Measurements from ENCODE around the gene BMP8A.

Gene BMP8A

DNA sequence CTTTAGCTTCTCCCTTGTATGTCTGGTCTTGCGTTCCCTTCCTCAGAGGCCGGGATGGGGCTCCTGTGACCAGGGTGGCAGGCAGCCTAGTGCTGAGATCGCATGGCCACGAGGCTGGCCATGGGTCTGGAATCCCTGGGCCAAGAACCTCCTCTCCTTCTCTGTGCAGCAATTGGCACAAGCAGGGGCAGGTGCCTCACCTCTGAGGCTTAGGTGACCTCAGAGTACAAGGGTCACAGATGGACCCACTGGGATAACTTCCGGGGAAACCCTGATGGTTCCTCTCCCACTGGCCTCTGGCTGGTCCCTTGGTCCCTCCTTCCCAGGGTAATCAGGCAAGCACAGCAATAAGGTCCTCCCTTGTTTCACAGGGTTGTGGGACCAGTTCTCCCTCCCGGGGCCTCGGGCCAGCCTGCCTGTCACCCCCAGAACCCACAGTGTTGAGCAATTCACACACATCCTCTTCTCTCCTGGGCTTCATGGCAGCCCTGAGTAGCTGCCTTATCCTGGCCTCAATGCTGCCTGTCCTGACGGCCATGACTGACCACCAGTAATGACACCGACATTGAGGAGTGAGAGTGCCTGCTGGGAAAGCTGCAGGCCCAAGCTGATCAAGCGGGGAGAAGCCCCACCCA lies 38.6 kb downstream of the BMP8A start:
- no peak for DNase-seq

DNA sequence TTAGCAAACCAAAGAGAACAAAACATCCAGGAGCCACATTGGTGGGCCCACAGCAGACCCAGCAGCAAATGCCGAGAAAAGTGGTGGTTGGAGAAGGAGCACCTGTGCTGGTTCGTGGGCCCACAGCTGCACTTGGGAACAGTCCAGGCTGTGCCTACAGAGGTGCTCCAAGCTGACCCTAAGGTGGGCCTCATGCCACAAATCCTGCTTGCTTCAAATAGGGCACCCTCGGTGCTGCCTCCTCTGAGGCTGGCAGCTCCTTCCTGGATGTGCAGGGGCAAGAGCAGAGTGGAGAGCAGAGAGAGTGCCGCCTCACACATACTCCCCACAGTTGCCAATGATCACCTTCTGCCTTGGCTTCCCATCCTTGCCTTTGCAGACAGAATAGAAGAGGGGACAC lies 40.1 kb downstream of the BMP8A start:
- DNase-seq = no peak

DNA sequence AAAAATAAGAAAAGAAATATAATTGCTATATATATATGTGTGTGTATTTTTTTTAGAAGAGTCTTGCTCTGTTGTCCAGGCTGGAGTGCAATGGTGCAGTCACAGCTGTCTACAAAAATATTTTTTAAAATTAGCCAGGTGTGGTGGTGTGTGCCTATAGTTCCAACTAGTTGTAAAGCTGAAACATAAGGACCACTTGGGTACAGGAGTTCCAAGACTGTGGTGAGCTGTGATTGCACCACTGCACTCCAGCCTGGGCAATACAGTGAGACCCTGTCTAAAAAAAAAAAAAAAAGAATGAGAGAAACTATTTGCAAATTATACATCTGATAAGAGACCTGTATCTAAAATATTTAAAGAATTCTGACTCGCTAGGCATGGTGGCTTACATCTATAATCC lies 42.0 kb downstream of the BMP8A start:
- DNase-seq = no peak

DNA sequence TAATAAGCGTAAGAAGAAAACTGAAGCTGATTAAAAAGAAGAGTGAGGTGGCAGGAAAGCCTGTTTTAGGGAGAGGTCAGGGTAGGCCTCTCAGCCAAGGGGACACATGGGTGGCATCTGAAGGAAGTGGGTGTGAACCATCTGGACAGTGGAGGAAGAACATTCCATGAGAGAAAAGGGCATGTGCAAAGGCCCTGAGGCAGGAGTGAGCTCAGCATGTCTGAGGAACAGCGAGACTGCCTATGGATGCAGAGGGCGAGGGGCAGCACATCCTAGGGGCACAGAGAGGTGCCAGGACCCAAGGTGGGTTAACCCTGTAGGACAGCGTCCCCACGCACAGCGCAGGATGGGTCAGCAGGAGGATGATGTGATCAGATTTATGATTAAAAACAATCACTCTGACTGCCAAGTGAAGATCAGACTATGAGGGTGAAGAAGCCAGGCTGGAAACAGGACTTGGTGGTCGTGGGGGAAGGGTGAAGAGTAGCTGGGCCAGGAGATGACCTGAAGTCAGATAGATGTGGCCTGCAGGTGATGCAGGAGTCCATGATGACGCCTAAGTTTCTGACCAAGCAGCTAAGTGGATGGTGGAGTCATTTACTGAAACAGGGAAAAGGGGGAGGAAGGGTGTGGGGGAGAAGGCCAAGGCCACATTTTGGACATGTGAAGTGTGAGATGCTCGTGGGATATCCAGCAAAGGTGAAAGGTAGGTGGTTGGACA lies 47.3 kb downstream of the BMP8A start:
- no peak for DNase-seq

DNA sequence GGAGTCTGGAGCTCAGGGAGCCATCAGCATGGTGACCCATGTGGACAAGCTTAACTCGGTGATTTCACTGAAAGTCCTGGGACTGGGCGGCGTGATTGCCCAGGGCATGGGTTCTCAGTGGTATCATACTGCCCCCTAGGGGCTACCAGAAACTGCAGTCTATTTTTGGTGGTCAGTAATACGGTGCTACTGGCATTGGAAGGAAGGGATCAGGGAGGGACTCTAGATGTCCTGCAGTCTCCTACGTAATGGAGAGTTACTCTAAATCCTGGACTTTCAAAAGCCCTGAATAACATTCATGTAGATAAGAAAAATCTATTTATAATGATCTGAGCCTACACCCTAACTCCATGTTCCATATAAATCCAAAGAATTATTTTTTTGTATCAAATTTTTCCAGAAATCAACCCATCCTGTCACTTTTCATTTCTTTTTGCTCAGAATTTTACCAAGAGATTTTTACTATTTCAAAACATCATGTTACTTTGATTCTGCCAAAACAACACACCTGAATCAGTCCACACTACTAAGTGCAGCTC lies 47.9 kb downstream of the BMP8A start:
- DNase-seq = peak; percentile 42 to 69 (median 44)

DNA sequence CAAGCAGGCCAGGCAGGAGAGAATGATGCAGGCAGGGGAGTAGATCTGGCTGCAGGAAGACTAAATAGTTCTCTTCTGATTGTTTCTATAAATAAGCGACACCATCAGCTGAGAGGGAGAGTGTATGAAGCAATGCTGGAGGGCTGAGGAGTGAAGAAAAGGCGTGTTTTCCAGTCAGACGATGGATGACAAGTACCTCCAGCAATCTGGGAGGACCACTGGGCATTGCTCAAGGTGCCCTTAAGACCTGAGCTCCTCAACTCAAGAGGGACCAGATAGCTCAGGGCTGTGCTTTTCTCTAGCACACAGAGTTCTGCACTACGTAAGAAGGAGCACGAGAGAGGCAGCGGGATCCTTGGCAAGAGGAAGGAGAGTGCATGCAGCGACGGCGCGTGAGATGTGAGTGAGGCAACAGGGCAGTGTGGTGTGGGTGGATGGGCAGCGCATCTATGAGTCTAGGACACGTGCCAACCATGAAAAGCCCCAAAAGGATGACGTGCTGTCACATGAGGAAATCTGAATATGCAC lies 49.1 kb downstream of the BMP8A start:
- no peak for DNase-seq

DNA sequence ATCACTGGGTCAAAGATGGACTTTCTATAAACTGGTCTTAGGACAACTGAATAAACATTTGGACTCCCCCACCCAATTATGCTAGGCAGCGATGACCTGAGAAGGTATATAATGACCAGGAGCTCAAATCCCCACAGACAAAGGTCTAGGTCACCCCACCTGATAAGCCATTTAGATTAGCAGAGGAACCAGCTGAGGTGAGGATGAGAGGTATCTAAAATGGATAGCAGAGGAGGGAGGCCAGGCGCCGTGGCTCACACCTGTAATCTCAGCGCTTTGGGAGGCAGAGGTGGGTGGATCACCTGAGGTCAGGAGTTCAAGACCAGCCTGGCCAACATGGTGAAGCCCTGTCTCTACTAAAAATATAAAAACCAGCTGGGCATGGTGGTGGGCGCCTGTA lies 51.5 kb downstream of the BMP8A start:
- DNase-seq = no peak

DNA sequence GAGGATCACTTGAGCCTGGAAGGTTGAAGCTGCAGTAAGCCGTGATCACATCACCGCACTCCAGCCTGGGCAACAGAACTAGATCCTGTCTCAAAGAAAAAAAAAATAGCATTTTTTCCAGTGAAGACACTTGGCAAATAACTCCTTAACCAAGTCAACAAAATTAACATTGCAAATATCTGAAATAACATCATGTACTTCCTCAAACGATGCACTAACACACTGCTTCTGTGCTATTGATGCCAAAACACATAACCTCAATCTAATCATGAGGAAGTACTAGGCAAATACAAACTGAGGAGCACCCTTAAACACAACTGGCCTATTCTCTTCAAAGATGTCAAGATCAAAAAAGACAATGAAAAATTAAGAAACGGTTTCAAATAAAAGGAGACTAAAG lies 52.9 kb downstream of the BMP8A start:
- no peak for DNase-seq

DNA sequence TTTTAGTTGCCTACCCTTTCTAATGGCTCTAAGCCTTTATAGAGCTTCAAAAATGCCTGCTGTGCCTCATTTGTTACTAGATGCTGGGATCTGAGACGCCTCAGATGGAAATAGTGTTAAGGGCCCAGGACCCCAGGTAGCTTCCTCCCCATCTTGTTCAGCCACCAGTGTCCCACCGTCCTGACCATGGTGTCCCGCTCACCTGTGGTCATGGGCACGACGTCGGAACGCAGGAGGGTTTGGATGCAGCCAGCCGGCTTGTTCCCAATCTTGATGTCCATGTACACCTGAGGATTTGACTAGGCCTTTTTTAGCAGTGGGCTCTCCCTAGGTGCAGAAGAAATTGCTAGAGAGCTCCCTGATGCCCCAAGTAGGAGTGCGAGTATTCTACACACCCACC lies 54.1 kb downstream of the BMP8A start:
- no peak for DNase-seq

DNA sequence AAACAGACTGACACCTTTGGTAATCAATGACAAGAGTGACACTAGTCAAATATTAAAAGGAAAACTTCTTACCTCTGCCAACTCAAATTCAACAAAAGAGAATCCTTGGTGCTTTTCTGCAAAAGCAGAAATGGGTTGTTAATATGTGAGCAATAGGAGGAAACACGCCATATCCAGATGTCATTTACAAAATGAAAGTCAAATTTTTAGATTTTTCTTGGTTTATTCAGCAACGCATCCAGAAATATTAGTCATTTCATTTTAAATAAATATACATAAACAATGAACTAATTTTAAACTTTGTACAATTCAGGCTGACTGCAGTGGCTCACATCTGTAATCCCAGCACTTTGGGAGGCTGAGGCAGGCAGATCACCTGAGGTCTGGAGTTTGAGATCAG lies 62.8 kb downstream of the BMP8A start:
- no peak for DNase-seq

DNA sequence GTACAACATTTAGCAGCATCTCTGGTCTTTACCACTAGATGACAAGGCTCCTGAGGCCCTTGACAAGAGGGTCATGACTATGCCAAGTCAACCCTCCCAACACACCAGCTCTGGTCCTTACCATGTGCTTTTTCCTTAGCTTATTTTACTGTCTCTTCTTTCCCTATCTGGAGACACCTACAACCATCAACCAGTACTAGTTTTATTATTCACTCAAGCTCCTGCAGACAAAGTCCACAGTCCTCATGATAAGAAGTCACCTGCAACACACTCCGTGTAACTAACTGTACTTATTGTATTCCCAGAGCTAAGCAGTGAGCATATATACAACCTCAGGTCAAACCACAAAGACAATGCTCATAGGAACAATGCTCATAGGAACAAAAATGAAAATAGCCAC lies 69.8 kb downstream of the BMP8A start:
- no peak for DNase-seq

DNA sequence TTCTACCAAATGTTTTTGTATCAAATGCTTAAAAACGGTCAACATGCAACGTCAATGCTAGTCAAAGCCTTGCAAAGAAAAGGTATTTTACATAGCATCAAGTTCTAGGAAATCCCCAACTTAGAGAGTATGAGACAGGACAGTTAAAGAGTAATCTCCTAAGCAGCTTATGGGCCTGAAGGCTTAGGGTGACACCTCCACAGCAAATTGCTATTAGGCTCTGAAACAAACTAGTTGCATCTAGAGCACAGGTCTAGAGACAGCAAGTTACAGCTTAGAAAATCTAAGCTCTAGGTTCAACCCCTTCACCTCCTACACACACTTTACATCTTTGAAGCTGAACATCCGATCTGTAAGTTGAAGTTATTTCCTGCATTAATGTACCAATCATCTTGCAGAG lies 71.5 kb downstream of the BMP8A start:
- DNase-seq = no peak

DNA sequence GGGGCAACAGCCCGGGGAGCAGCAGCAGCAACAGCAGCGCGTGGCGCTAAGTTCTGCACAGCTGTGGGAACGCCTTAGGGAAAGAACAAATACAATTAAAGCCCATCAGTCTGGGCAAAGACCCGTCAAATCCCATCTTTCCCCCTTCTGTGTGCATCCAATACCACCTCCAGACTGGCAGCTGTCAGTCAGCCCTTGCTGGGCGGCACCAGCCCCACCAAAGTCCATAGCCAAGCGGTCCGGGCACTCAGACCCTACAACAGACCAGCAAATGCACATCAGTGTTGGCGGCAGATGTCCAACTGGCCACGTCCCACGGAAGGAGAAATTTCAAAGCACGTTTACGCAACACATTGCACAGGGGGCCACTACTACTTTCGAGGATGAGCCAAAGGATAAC lies 72.2 kb downstream of the BMP8A start:
- no peak for DNase-seq

DNA sequence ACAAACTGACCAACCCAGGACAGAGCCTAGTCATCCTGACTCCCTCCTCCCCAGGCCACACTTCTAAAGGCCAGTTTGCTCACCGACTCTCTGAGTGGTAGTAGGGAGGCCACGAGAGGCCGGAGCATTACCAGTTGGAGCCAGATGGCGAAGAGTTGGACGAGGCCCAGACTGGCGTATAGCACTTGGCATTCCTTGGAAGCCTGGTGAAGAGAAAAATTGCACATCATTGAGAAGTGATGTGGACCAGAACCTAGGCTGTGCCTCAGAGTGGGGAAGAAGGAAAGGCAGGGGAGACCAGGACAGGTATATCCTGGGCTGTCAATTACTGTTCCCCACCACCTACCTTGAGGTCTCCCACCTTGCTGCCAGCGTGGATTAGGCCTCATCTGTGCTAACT lies 72.9 kb downstream of the BMP8A start:
- no peak for DNase-seq

DNA sequence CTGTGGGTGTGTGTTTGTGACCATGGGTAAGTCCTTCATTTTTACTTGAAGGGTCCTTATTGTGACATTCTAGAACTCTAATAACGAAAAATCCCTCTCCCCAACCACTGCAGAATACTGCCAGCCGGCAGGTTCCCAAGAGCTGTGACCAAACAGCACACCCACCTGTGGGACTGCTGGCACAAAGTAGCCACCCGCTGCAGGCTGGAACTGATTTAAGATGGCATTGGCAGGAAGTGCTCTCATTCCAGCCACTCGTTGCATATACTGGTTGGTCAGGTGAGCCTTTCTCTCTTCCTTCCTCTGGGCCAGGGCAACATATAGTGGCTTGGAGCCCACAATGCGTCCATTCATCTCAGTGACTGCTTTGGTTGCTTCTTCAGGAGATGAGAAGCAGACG lies 73.5 kb downstream of the BMP8A start:
- DNase-seq = no peak

DNA sequence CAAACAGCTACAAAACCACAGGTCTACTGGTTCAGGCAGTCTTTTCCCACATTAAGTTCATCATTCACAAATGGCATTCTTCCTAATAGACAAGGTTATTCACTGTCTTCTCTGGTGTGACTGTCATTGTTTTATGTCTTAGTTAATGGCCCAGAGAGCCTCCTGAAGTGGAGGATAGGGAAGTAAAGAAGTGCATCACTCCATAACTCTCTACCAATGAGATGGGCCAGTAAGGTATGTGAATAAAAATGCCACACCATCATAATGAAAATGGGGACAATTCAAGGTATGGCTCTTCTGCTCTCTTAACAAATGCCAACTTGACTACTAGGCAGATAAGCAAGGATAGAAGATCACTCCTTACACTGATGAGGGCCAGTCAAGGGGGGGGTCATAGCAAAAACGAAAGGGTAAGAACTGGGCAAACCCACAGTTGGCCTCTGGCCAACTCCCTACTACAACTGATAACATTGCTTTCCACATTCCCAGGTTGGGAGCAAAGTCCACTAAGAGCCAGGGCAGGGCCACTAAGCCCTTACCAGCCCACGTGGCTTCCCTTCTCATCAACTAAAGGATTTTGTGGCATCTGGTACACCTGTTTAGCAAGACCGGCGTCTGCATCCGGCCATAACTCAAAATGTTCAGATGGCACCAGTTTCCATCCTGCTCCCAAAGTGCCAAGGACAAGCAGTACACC lies 75.2 kb downstream of the BMP8A start:
- DNase-seq = no peak

DNA sequence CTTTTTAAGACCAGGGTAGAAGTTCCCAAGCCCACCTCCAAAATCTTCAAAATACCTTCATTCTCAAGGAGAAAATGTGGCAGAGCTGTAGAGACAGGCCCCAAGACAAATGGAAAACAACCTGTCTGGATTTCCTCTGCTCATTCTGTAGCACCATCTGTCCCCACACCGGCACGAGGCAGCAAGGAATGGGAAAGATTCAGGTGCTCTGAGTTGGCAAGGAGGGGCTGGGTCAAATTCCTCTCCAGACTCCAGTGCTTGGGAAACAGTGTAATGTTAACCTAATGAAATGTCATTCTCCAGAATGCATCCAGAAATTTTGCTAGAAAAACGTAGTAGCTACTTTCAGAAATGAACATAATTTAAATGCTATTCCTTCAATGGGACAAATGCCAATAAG lies 75.9 kb downstream of the BMP8A start:
- no peak for DNase-seq

DNA sequence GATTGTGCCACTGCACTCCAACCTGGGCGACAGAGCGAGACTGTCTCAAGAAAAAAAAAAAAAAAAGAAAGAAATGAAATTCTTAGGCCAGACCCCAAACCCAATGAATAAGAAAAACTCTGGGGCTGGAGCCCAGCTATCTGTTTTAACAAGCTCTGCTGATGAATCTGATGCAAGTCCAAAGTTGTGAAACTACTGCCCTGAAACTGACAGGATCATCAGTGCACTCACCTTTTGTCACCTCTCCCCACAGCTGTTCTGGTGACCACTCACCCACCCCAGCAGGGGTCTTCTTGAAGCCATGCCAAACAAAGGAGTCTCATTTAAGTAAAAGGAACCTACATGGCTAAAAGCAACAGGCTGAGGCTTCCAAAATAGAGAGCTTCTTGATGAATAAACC lies 76.8 kb downstream of the BMP8A start:
- no peak for DNase-seq

DNA sequence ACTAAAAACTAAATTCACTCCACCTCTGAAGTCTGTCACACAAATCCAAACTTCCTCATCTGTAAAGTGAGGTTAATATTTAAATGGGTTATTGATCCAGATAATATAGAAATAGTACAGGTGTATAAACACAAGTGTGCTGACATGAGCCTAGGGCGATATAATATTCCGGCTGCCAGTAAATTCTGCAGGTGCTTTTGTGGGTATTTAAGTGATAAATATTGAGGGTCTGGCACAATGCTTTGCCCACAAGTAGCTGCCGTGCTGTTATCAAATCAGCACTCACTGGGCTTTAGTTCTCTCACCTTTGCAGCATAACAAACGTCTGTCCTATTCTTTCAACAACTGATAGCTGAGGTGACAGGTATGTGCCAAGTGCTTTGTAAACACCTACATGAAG lies 77.6 kb downstream of the BMP8A start:
- no peak for DNase-seq

DNA sequence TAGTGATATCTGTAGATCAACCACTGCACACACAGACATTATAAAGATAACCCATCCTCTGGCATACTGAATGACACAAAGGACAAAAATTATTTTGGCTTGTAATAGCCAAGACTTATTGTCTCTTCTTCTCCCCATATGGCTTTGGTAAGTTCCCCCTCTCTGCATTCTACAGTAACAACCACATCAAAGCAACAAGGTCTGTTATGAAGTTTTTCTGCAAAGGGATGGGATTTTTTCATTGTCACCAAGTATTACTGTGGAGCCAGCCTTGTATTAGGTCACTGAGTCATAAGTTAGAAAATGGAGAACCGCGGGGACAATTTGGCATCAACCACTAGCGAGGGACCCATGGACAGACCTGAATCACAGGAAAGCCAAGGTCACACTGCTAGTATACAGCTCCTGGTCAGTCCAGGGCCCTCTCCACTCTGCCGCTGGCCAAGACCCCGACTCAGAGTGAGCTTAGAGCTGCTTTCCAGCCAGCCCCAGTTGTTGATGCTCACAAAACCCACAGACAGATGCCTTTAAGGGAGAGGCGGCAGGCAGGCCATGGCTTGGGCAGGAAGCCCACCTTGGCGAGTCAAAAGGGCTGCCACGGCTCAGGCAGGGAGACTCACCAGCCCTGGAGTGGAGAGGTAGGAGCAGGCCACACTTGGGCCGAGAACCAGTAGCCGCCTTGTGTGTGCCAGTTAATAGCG lies 79.2 kb downstream of the BMP8A start:
- no peak for DNase-seq

DNA sequence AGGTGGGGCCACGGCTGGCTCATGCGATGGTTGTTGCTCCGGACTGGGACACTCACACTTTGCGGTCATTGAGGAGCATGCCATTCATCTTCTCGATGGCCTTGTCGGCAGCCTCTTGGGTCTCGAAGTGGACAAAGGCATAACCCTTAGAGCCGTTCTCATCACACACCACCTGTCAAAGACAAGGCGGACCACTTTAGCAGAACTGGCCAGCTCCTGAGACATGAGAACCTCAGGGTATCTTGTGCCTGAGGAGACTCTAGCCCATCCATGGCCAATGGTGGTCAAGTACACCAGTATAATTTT lies 79.7 kb downstream of the BMP8A start:
- DNase-seq = no peak

DNA sequence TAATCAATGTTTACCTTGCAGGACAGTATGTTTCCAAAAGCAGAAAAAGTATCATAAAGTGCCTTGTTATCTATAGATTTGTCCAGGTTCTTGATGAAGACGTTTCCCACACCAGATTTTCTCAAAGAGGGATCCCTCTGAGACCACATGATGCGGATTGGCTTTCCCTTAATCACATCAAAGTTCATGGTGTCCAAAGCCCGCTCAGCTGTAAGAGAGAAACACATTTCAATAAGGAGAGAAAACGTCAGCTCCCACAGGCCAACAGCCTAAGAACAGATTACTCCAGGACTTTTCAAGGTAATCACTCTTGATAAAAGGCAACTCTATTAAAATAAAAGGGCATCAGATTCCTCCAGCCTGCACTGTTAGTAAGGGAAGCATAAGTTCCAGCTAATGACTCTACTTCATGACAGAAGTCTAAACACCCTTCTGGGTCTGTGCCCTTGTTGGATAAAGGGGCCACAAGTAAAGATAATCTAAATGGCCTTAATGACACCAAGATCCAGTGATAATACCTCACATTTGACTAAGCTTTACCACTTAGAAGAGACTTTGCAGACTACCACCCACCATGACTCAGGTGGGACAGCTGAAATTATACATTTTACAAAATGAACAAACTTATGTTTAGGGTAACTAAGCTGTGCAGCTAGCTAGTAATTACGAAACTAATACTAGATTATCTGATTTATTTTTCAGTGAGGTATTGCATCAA lies 81.1 kb downstream of the BMP8A start:
- DNase-seq = no peak

DNA sequence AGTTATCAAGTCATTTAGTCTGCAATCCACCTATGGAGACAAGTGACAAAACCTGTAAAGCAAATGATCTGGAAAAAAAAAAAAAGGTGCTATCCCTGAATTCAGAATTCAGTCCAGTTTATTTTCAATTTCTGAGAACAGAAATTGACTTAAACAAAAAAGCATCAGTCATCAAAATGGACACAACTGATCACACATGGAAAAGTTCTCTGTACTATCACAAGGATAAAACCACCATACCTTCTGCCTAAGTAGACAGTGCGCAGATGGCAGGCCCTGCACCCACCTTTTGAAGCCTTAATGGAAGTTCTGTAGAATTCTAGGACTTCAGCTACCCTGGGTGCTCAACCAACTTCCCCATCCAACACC lies 81.6 kb downstream of the BMP8A start:
- no peak for DNase-seq

Data from NCI-H1417 (cell line).